HL-60 (cell line): ENCODE measurements around the gene BABAM2.

Source experiments
- DNase-seq, 2 experiments: peaks; one replicate each; pipeline ENCODE4 v3.0.0-alpha.2; 2010 to 2020; ENCODE audit warnings: low read depth in 1 of 2, low spot score in 1 of 2
- H3K27ac ChIP-seq: fragments of 250-450 bp; sonication (Bioruptor Pico); replicated peaks from 2 replicates; pipeline ENCODE4 v1.5.1; 2020; ENCODE audit warnings: mild to moderate bottlenecking, moderate library complexity
- H3K27me3 ChIP-seq: fragments of 250-450 bp; sonication (Bioruptor Pico); 2 replicates; pipeline ENCODE4 v1.5.1; 2021; ENCODE audit warnings: mild to moderate bottlenecking, moderate library complexity; ENCODE audit not compliant: insufficient read depth, poor library complexity, severe bottlenecking
- H3K4me3 ChIP-seq: replicated peaks from 2 replicates; pipeline ENCODE4 v1.5.1; 2011; ENCODE audit warnings: mild to moderate bottlenecking, control low read depth, low read length; ENCODE audit not compliant: insufficient read depth
- GABPA ChIP-seq: IDR thresholded peaks from 2 replicates; pipeline ENCODE4 v1.6.1; 2012; ENCODE audit warnings: low read depth
- POLR2AphosphoS5 ChIP-seq: IDR thresholded peaks from 2 replicates; pipeline ENCODE4 v1.6.1; 2012; ENCODE audit warnings: low read depth
- SPI1 ChIP-seq: IDR thresholded peaks from 2 replicates; pipeline ENCODE4 v1.6.1; 2012; ENCODE audit warnings: low read depth, mild to moderate bottlenecking, borderline replicate concordance
- TF ChIP-seq, protein P1 (sequence below): IDR thresholded peaks from 2 replicates; pipeline ENCODE4 v1.6.1; 2012; ENCODE audit warnings: low read depth; ENCODE audit not compliant: insufficient replicate concordance
- TF ChIP-seq, protein P2 (sequence below): IDR thresholded peaks from one replicate; pipeline ENCODE4 v1.5.1; 2011; ENCODE audit warnings: low read length, control low read depth, inconsistent platforms; ENCODE audit not compliant: insufficient read depth

The BABAM2 gene

GRCh38 chr2:28071221-28071620 lies 180.7 kb downstream of the BABAM2 start:
- no peak for DNase-seq
- no peak overlapping the region for H3K27ac ChIP-seq
- TF ChIP-seq, protein P1, sequence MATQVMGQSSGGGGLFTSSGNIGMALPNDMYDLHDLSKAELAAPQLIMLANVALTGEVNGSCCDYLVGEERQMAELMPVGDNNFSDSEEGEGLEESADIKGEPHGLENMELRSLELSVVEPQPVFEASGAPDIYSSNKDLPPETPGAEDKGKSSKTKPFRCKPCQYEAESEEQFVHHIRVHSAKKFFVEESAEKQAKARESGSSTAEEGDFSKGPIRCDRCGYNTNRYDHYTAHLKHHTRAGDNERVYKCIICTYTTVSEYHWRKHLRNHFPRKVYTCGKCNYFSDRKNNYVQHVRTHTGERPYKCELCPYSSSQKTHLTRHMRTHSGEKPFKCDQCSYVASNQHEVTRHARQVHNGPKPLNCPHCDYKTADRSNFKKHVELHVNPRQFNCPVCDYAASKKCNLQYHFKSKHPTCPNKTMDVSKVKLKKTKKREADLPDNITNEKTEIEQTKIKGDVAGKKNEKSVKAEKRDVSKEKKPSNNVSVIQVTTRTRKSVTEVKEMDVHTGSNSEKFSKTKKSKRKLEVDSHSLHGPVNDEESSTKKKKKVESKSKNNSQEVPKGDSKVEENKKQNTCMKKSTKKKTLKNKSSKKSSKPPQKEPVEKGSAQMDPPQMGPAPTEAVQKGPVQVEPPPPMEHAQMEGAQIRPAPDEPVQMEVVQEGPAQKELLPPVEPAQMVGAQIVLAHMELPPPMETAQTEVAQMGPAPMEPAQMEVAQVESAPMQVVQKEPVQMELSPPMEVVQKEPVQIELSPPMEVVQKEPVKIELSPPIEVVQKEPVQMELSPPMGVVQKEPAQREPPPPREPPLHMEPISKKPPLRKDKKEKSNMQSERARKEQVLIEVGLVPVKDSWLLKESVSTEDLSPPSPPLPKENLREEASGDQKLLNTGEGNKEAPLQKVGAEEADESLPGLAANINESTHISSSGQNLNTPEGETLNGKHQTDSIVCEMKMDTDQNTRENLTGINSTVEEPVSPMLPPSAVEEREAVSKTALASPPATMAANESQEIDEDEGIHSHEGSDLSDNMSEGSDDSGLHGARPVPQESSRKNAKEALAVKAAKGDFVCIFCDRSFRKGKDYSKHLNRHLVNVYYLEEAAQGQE = no peak
- TF ChIP-seq, protein P2, sequence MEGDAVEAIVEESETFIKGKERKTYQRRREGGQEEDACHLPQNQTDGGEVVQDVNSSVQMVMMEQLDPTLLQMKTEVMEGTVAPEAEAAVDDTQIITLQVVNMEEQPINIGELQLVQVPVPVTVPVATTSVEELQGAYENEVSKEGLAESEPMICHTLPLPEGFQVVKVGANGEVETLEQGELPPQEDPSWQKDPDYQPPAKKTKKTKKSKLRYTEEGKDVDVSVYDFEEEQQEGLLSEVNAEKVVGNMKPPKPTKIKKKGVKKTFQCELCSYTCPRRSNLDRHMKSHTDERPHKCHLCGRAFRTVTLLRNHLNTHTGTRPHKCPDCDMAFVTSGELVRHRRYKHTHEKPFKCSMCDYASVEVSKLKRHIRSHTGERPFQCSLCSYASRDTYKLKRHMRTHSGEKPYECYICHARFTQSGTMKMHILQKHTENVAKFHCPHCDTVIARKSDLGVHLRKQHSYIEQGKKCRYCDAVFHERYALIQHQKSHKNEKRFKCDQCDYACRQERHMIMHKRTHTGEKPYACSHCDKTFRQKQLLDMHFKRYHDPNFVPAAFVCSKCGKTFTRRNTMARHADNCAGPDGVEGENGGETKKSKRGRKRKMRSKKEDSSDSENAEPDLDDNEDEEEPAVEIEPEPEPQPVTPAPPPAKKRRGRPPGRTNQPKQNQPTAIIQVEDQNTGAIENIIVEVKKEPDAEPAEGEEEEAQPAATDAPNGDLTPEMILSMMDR = no peak
- TF ChIP-seq SPI1 (no peak), GABPA (no peak), POLR2AphosphoS5 (no peak)
- no peak overlapping the region for H3K4me3 ChIP-seq
- no peaks in the 10 kb centered on the region for H3K27me3 ChIP-seq

GRCh38 chr2:28074137-28074536 lies 183.6 kb downstream of the BABAM2 start:
- Histone ChIP-seq H3K4me3 (no peak overlapping the region), H3K27me3 (no peaks in the 10 kb centered on the region), H3K27ac (no peak overlapping the region)
- DNase-seq = no peak
- TF ChIP-seq, protein P2 = no peak

DNA sequence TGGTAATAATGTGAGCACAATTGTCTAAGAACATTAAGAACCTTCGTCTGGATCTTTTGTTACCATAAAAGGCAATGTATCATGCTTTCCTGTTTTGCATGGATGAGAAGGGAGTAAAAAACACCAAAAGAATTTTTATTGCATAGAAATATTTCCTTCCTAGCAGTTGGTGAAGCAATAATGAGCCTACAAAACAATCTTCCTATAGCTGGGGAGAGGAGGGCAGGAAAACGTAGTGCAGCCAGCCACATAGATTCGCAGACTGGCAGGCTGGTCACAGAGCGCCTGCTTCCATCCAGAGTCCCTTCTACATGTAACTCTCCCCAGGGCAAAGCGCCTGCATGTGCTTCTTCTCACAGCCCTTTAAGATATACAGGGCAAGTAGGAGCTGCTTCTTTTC lies 190.4 kb downstream of the BABAM2 start:
- TF ChIP-seq GABPA = no peak
- TF ChIP-seq SPI1 = no peak
- no peak for TF ChIP-seq POLR2AphosphoS5
- TF ChIP-seq, protein P1 = no peak
- TF ChIP-seq, protein P2 = no peak
- no peaks in the 10 kb centered on the region for H3K27me3 ChIP-seq
- DNase-seq = no peak
- no peak overlapping the region for H3K27ac ChIP-seq
- no peak overlapping the region for H3K4me3 ChIP-seq

GRCh38 chr2:28082131-28082530 lies 191.6 kb downstream of the BABAM2 start:
- no peaks in the 10 kb centered on the region for H3K27me3 ChIP-seq
- no peak for DNase-seq
- no peak overlapping the region for H3K27ac ChIP-seq
- no peak overlapping the region for H3K4me3 ChIP-seq
- TF ChIP-seq POLR2AphosphoS5 = no peak
